Measurements from ENCODE around the gene MORN3. TPM values are rescaled to one million over a fixed set of nuclear protein-coding genes. Genes with fewer than 3 reads are reported as not detected.
A peak's percentile ranks its signal among the peaks of the same experiment; 100 is the strongest.
"Not testable (repeated sequence)": the region's sequence is repeated elsewhere in the genome, so short reads cannot be mapped to it uniquely, and the experiment has no call there.

The MORN3 gene
- total and polyA plus RNA-seq, 4 experiments from 2014 or later: 6.3 to 17.3 (median 10.4) TPM

DNA sequence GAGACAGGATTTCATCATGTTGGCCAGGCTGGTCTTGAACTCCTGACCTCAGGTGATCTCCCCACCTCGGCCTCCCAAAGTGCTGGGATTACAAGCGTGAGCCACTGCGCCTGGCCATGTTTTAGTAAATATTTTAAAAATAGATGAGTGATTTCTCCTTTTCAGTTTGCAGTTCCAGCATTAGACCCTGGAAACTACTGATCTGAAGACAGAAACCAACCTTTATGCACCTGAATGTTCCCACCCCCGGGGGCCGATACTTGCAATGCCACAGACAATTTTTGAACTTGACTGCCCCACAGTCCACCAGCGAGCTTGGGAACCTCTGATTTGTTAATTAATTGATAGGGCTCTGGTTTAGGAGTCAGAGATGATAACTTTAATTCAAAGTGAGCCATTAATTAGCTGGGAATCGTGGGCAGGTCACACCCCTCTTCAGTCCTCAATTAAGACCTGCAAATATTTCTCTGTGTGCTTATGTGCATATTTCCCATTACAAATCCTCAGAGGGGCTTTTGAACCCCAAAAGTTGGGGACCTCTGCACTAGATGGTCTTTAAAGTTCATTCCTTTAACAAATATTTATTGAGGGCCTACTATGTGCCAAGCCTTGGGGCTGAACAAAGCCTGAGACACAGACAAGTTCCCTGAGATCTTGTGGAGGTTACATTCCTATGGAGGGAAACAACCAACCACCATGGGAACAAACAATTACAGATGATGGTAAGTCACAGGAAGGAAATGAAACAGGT lies 39.0 kb upstream of the MORN3 start:
- H3K27me3 Mint-ChIP-seq: peaks cover 0 to 2% of the 10 kb centered on the region in 2 donors
- H3K36me3 ChIP-seq (ENCODE audit: insufficient read depth, low read length): no peaks in the 10 kb centered on the region
- no peaks in the 10 kb centered on the region for H3K9me3 ChIP-seq (ENCODE audit: control insufficient read depth in 1 of 2, low read length in 2 of 2)
- peak overlapping the region in 1 of 8 donors; percentile 50 for H3K4me3 Mint-ChIP-seq
- H3K36me3 Mint-ChIP-seq: peaks cover 0 to 8% of the 10 kb centered on the region in 2 donors
- intact Hi-C loops (cut with micrococcal nuclease): no loop called here
- POLR2A ChIA-PET (ENCODE audit: partially characterized antibody): no interaction called here
- peaks cover 5 to 16% (median 12%) of the 10 kb centered on the region in 4 donors for H3K4me1 Mint-ChIP-seq
- DNase-seq: no peak
- no peak overlapping the region for H3K4me3 ChIP-seq (ENCODE audit: low read length in 2 of 2)
- no peaks in the 10 kb centered on the region for H3K27me3 ChIP-seq (ENCODE audit: insufficient read depth, low read length)
- H3K27ac ChIP-seq (ENCODE audit: low read depth, low read length): no peak overlapping the region
- peaks cover 10% of the 10 kb centered on the region for H3K4me1 ChIP-seq (ENCODE audit: insufficient read depth, low read length)
- peaks cover 0 to 4% (median 2%) of the 10 kb centered on the region in 8 donors for H3K9me3 Mint-ChIP-seq
- H3K27ac Mint-ChIP-seq: no peak overlapping the region
- CTCF ChIA-PET (ENCODE audit: partially characterized antibody): interaction anchor here (0.6 kb wide), 1 partner anchor 86 kb away, joined by 3 read pairs; no protein-coding TSS in a partner anchor

DNA sequence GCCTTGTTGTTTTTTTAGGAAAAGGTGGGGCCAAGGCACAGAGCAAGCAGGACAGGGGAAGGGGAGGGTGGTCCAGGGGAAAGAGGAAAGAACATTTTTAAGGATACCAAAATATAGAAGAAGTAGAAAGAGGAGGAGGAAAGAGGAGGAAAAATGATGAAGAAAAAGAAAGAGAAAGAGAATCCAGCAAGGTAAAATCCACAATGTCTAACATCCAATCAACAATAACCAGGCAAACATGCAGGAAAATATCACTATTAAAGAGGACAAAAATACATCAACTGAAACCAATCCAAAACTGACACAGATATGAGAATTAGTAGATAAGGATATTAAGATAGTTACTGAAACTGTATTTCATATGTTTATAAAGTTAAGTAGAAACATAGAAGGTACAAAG lies 36.1 kb upstream of the MORN3 start:
- H3K36me3 Mint-ChIP-seq: no peaks in the 10 kb centered on the region
- no peak overlapping the region for H3K4me3 ChIP-seq (ENCODE audit: low read length in 2 of 2)
- H3K27ac Mint-ChIP-seq: no peak overlapping the region
- ChIA-PET CTCF (ENCODE audit: partially characterized antibody) (interaction anchor here (1.3 to 2.1 kb wide), 2 partner anchors 68 to 89 kb away, joined by 3 to 9 read pairs; partner anchors contain the start of gene RHOF), POLR2A (ENCODE audit: partially characterized antibody) (no interaction called here)
- no peaks in the 10 kb centered on the region for H3K9me3 ChIP-seq (ENCODE audit: control insufficient read depth in 1 of 2, low read length in 2 of 2)
- no peak overlapping the region for H3K4me3 Mint-ChIP-seq
- no peak for DNase-seq
- no peak overlapping the region for H3K27ac ChIP-seq (ENCODE audit: low read depth, low read length)
- peaks cover 0 to 5% (median 2%) of the 10 kb centered on the region in 8 donors for H3K9me3 Mint-ChIP-seq
- no peaks in the 10 kb centered on the region for H3K36me3 ChIP-seq (ENCODE audit: insufficient read depth, low read length)
- H3K4me1 ChIP-seq (ENCODE audit: insufficient read depth, low read length): no peaks in the 10 kb centered on the region
- peaks cover 0 to 2% of the 10 kb centered on the region in 2 donors for H3K27me3 Mint-ChIP-seq
- H3K4me1 Mint-ChIP-seq: peaks cover 0 to 2% (median 0%) of the 10 kb centered on the region in 4 donors
- intact Hi-C loops (cut with micrococcal nuclease): loop anchor here (2.0 kb wide), 1 partner anchor 67 kb away; no protein-coding TSS in a partner anchor
- no peaks in the 10 kb centered on the region for H3K27me3 ChIP-seq (ENCODE audit: insufficient read depth, low read length)

- intact Hi-C loops (cut with micrococcal nuclease): no loop called here
- no peaks in the 10 kb centered on the region for H3K9me3 ChIP-seq (ENCODE audit: control insufficient read depth in 1 of 2, low read length in 2 of 2)
- no peak overlapping the region for H3K4me3 ChIP-seq (ENCODE audit: low read length in 2 of 2)
- Mint-ChIP-seq H3K4me3 (no peak overlapping the region), H3K27me3 (peaks cover 0 to 2% of the 10 kb centered on the region in 2 donors), H3K4me1 (no peaks in the 10 kb centered on the region), H3K27ac (no peak overlapping the region), H3K9me3 (peaks cover 0 to 5% (median 2%) of the 10 kb centered on the region in 8 donors), H3K36me3 (no peaks in the 10 kb centered on the region)
- ChIA-PET CTCF (ENCODE audit: partially characterized antibody) (no interaction called here), POLR2A (ENCODE audit: partially characterized antibody) (interaction anchor here (1.0 kb wide), 1 partner anchor 9 kb away, joined by 4 read pairs; the partner anchor contains the start of gene TMEM120B)
- H3K36me3 ChIP-seq (ENCODE audit: insufficient read depth, low read length): no peaks in the 10 kb centered on the region
- H3K27me3 ChIP-seq (ENCODE audit: insufficient read depth, low read length): no peaks in the 10 kb centered on the region
- no peaks in the 10 kb centered on the region for H3K4me1 ChIP-seq (ENCODE audit: insufficient read depth, low read length)
- no peak overlapping the region for H3K27ac ChIP-seq (ENCODE audit: low read depth, low read length)
- DNase-seq: no peak
Observed at GRCh38 chr12:121702944-121703343, 33.5 kb upstream of the MORN3 start.

DNA sequence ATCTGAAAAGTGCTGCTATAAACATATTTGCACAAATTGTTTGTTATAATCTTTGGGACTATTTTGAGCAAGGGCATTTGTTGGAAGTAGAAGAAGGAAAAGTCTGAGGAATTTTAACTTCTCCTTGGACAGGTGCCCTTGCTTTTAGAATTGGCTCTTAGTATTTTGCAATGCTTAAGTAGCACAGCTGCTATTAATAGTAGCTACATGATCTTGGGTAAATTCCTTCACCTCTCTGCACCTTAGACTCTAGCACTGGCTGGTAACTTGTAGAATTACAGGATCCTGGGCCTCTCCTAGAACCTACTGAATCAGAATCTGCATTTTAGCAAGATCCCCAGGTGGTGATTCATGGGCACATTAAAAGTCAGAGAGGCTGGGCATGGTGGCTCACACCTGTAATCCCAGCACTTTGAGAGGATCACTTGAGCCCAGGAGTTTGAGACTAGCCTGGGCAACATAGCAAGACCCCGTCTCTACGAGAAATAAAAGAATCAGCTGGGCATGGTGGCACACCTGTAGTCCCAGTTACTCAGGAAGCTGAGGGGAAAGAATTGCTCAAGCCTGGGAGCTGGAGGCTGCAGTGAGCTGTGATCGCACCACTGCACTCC lies 32.3 kb upstream of the MORN3 start:
- POLR2A ChIA-PET (ENCODE audit: partially characterized antibody): no interaction called here
- CTCF ChIA-PET (ENCODE audit: partially characterized antibody): interaction anchor here (1.0 to 11.7 kb wide), 5 partner anchors 62 to 187 kb away, joined by 3 to 120 read pairs (median 3); partner anchors contain the start of genes PSMD9 and RHOF

GRCh38 chr12:121697861-121698260 lies 28.4 kb upstream of the MORN3 start:
- H3K4me3 ChIP-seq (ENCODE audit: low read length in 2 of 2); H3K36me3 ChIP-seq (ENCODE audit: insufficient read depth, low read length); H3K4me1 ChIP-seq (ENCODE audit: insufficient read depth, low read length); H3K27me3 Mint-ChIP-seq; H3K36me3 Mint-ChIP-seq; H3K9me3 ChIP-seq (ENCODE audit: control insufficient read depth in 1 of 2, low read length in 2 of 2); H3K4me3 Mint-ChIP-seq; H3K4me1 Mint-ChIP-seq; H3K9me3 Mint-ChIP-seq; H3K27me3 ChIP-seq (ENCODE audit: insufficient read depth, low read length); DNase-seq; H3K27ac ChIP-seq (ENCODE audit: low read depth, low read length); H3K27ac Mint-ChIP-seq: not testable (repeated sequence)
- ChIA-PET POLR2A (ENCODE audit: partially characterized antibody) (interaction anchor here (2.8 kb wide), 1 partner anchor 96 kb away, joined by 12 read pairs; the partner anchor contains the start of gene RHOF), CTCF (ENCODE audit: partially characterized antibody) (interaction anchor here (0.7 to 11.7 kb wide), 11 partner anchors 8 to 221 kb away, joined by 3 to 120 read pairs (median 4); partner anchors contain the start of gene RHOF)
- intact Hi-C loops (cut with micrococcal nuclease): loop anchor here (1.0 to 2.0 kb wide), 5 partner anchors 75 to 190 kb away; partner anchors contain the start of gene PSMD9

More for the DNA sequence above, 32.3 kb upstream of the MORN3 start:
- Mint-ChIP-seq H3K9me3 (peaks cover 0 to 5% (median 2%) of the 10 kb centered on the region in 8 donors), H3K4me1 (peaks cover 0 to 5% (median 2%) of the 10 kb centered on the region in 4 donors), H3K27me3 (peaks cover 0 to 2% of the 10 kb centered on the region in 2 donors), H3K4me3 (no peak overlapping the region), H3K36me3 (no peaks in the 10 kb centered on the region), H3K27ac (no peak overlapping the region)
- intact Hi-C loops (cut with micrococcal nuclease): no loop called here
- H3K4me1 ChIP-seq (ENCODE audit: insufficient read depth, low read length): no peaks in the 10 kb centered on the region
- no peak overlapping the region for H3K4me3 ChIP-seq (ENCODE audit: low read length in 2 of 2)
- H3K9me3 ChIP-seq (ENCODE audit: control insufficient read depth in 1 of 2, low read length in 2 of 2): no peaks in the 10 kb centered on the region
- no peaks in the 10 kb centered on the region for H3K27me3 ChIP-seq (ENCODE audit: insufficient read depth, low read length)
- no peak overlapping the region for H3K27ac ChIP-seq (ENCODE audit: low read depth, low read length)
- no peaks in the 10 kb centered on the region for H3K36me3 ChIP-seq (ENCODE audit: insufficient read depth, low read length)
- no peak for DNase-seq

DNA sequence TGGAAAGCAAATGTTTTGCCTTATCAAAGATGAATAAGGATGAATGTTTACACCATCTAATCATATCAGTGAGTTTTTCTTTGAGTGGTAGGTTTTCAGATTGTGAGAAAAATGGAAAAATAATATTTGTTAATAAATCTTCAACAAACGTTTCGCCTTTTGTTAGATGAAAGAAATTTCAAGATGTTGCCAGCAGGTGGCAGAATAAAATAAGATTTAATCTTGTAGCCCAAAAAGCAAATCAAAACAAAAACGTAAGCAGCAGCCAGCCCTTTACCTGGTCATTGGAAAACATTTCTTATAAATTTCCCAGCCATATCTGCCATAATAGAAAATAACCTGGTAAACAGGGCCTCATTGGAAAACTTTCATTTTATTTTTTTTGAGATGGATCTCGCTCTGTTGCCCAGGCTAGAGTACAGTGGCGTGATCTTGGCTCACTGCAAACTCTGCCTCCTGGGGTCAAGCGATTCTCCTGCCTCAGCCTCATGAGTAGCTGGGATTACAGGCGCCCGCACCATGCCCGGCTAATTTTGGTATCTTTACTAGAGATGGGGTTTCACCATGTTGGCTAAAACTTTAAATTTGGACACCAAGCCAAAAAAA lies 27.7 kb upstream of the MORN3 start:
- intact Hi-C loops (cut with micrococcal nuclease): loop anchor here (1.0 to 2.0 kb wide), 5 partner anchors 76 to 191 kb away; partner anchors contain the start of gene PSMD9
- CTCF ChIA-PET (ENCODE audit: partially characterized antibody): interaction anchor here (1.1 to 11.7 kb wide), 7 partner anchors 73 to 220 kb away, joined by 3 to 120 read pairs (median 5); partner anchors contain the start of gene RHOF
- Mint-ChIP-seq H3K36me3 (no peaks in the 10 kb centered on the region), H3K27me3 (no peaks in the 10 kb centered on the region), H3K9me3 (peaks cover 0 to 1% (median 0%) of the 10 kb centered on the region in 8 donors), H3K4me3 (no peak overlapping the region), H3K4me1 (peaks cover 0 to 5% (median 2%) of the 10 kb centered on the region in 4 donors), H3K27ac (peak overlapping the region in 1 of 7 donors; percentile 19)
- Histone ChIP-seq H3K9me3 (ENCODE audit: control insufficient read depth in 1 of 2, low read length in 2 of 2) (no peaks in the 10 kb centered on the region), H3K4me1 (ENCODE audit: insufficient read depth, low read length) (no peaks in the 10 kb centered on the region), H3K4me3 (ENCODE audit: low read length in 2 of 2) (no peak overlapping the region), H3K27me3 (ENCODE audit: insufficient read depth, low read length) (no peaks in the 10 kb centered on the region), H3K27ac (ENCODE audit: low read depth, low read length) (no peak overlapping the region), H3K36me3 (ENCODE audit: insufficient read depth, low read length) (no peaks in the 10 kb centered on the region)
- POLR2A ChIA-PET (ENCODE audit: partially characterized antibody): interaction anchor here (2.8 kb wide), 1 partner anchor 97 kb away, joined by 12 read pairs; the partner anchor contains the start of gene RHOF
- peak in 4 of 5 donors; percentile 61 to 70 (median 67) for DNase-seq

All from CD4-positive, alpha-beta memory T cell (primary cell).